HCT116 (cell line): ENCODE results near the gene ABRAXAS1. TPM values are rescaled to one million over a fixed set of nuclear protein-coding genes. Genes with fewer than 3 reads are reported as not detected.

ENCODE experiments used
- ATAC-seq: fragments of 200-7000 bp; cut with Tn5 transposase; 2 replicates; pipeline ENCODE4 v1.9.1; 2020; ENCODE audit warnings: mild to moderate bottlenecking, moderate library complexity
- Bru-seq: library from RNA; stranded (reverse); fragments of 400-500 nt; gene quantifications from one replicate; lab custom pipeline; 2021; lab: Mats Ljungman, UMichigan
- BruChase-seq, 2 experiments: library from RNA; stranded (reverse); fragments of 400-500 nt; gene quantifications; one replicate each; lab custom pipeline; 2021; lab: Mats Ljungman, UMichigan
- BruUV-seq: library from RNA; stranded (reverse); fragments of 400-500 nt; replicated peaks from 2 replicates; lab custom pipeline; 2021; lab: Mats Ljungman, UMichigan
- CTCF ChIA-PET: fragments of 300-600 bp; sonication (Branson Sonifier 250); formaldehyde crosslinking; loops from one replicate; lab custom pipeline; 2021; ENCODE audit warnings: antibody characterized with exemption; lab: Charles Lee
- POLR2A ChIA-PET: fragments of 300-600, 350-600 bp; sonication (Branson Sonifier 250); formaldehyde crosslinking; loops from one replicate; lab custom pipeline; 2021; ENCODE audit warnings: antibody characterized with exemption; lab: Charles Lee
- RAD21 ChIA-PET, 2 experiments: fragments of 300-600 bp; sonication (Branson Sonifier 250); formaldehyde crosslinking; loops; one replicate each; lab custom pipeline; 2023; ENCODE audit warnings: low total read pairs in 2 of 2; ENCODE audit not compliant: uncharacterized antibody in 2 of 2, unreplicated experiment in 2 of 2, low non-redundant PET in 1 of 2; lab: Charles Lee
- DNase-seq: peaks from one replicate; pipeline ENCODE4 v3.0.0-alpha.2; 2010; ENCODE audit warnings: low read depth, low spot score
- H2AFZ ChIP-seq: fragments of 200-600 bp; shearing (Covaris generic), sonication (generic); 2 replicates; pipeline ENCODE4 v1.6.1; 2017; ENCODE audit warnings: low read depth, mixed run types, mixed read lengths, antibody characterized with exemption, low read length; ENCODE audit not compliant: poor library complexity, severe bottlenecking
- H3K27ac ChIP-seq: 2 replicates; pipeline ENCODE4 v1.5.1; 2012; ENCODE audit warnings: low read depth, low read length
- H3K27me3 ChIP-seq: fragments of 200-600 bp; sonication (generic); 2 replicates; pipeline ENCODE4 v1.6.1; 2016; ENCODE audit warnings: mixed run types, low read length, mixed read lengths; ENCODE audit not compliant: insufficient read depth
- H3K36me3 ChIP-seq, 2 experiments: fragments of 200-500 bp in 1 of 2; fragments of 200-600 bp in 1 of 2; sonication (Bioruptor generic) in 1 of 2; sonication (generic) in 1 of 2; 2 replicates each; pipeline versions ENCODE4 v1.5.1 to v1.6.1; 2014 to 2016; ENCODE audit warnings: low read length in 2 of 2, inconsistent platforms in 1 of 2, mixed read lengths in 1 of 2, mixed run types in 1 of 2; ENCODE audit not compliant: insufficient read depth in 2 of 2, control insufficient read depth in 1 of 2
- H3K4me1 ChIP-seq, 2 experiments: fragments of 200-600 bp in 1 of 2; sonication (generic) in 1 of 2; 2 replicates each; pipeline versions ENCODE4 v1.5.1 to v1.6.1; 2012 to 2017; ENCODE audit warnings: low read length in 2 of 2, inconsistent platforms in 1 of 2, mild to moderate bottlenecking in 1 of 2, mixed read lengths in 1 of 2, mixed run types in 1 of 2, moderate library complexity in 1 of 2; ENCODE audit not compliant: insufficient read depth in 2 of 2, control insufficient read depth in 1 of 2
- H3K4me2 ChIP-seq: fragments of 200-600 bp; sonication (generic); 2 replicates; pipeline ENCODE4 v1.6.1; 2017; ENCODE audit warnings: mixed run types, low read length, mixed read lengths
- H3K4me3 ChIP-seq, 2 experiments: fragments of 200-600 bp in 1 of 2; sonication (generic) in 1 of 2; replicated peaks in 1 of 2; 2 replicates each; pipeline ENCODE4 v1.5.1; 2011 to 2016; ENCODE audit warnings: low read length in 2 of 2, control low read depth in 1 of 2, low read depth in 1 of 2, mild to moderate bottlenecking in 1 of 2, mixed read lengths in 1 of 2, mixed run types in 1 of 2
- H3K79me2 ChIP-seq: fragments of 200-600 bp; sonication (generic); 2 replicates; pipeline ENCODE4 v1.6.1; 2017; ENCODE audit warnings: mild to moderate bottlenecking, mixed run types, low read length, moderate library complexity, mixed read lengths; ENCODE audit not compliant: insufficient read depth
- H3K9ac ChIP-seq: fragments of 200-600 bp; sonication (generic); 2 replicates; pipeline ENCODE4 v1.6.1; 2016; ENCODE audit warnings: low read length, mixed read lengths
- H3K9me2 ChIP-seq: fragments of 200-600 bp; sonication (generic), shearing (Covaris generic); 2 replicates; pipeline ENCODE4 v1.6.1; 2017; ENCODE audit warnings: mixed run types, mild to moderate bottlenecking, moderate library complexity; ENCODE audit not compliant: insufficient read depth
- H3K9me3 ChIP-seq, 2 experiments: fragments of 200-500 bp in 1 of 2; fragments of 200-600 bp in 1 of 2; sonication (Bioruptor generic) in 1 of 2; sonication (generic) in 1 of 2; 2 replicates each; pipeline ENCODE4 v1.6.1; 2014 to 2017; ENCODE audit warnings: low read length in 2 of 2, mixed read lengths in 2 of 2, inconsistent platforms in 1 of 2, low read depth in 1 of 2, mild to moderate bottlenecking in 1 of 2, mixed run types in 1 of 2, moderate library complexity in 1 of 2; ENCODE audit not compliant: control insufficient read depth in 1 of 2, insufficient read depth in 1 of 2
- H4K20me1 ChIP-seq: fragments of 200-600 bp; sonication (generic), shearing (Covaris generic); 2 replicates; pipeline ENCODE4 v1.6.1; 2017; ENCODE audit warnings: mixed run types, mild to moderate bottlenecking, moderate library complexity; ENCODE audit not compliant: insufficient read depth
- CBX3 ChIP-seq: IDR thresholded peaks from 2 replicates; pipeline ENCODE4 v1.6.1; 2012; ENCODE audit warnings: low read depth
- EGR1 ChIP-seq: IDR thresholded peaks from 2 replicates; pipeline ENCODE4 v1.6.1; 2012; ENCODE audit warnings: low read depth
- ELF1 ChIP-seq: IDR thresholded peaks from 2 replicates; pipeline ENCODE4 v1.6.1; 2012; ENCODE audit warnings: low read depth, borderline replicate concordance
- MAX ChIP-seq: IDR thresholded peaks from 2 replicates; pipeline ENCODE4 v1.6.1; 2012
- POLR2A ChIP-seq: IDR thresholded peaks from 2 replicates; pipeline ENCODE4 v1.7.0; 2011; ENCODE audit warnings: borderline replicate concordance; ENCODE audit not compliant: insufficient read depth, insufficient read length; ENCODE audit errors: extremely low read depth
- POLR2AphosphoS5 ChIP-seq: IDR thresholded peaks from 2 replicates; pipeline ENCODE4 v1.6.1; 2011; ENCODE audit warnings: mild to moderate bottlenecking, low read depth, low read length, moderate library complexity
- RAD21 ChIP-seq: IDR thresholded peaks from 2 replicates; pipeline ENCODE4 v1.6.1; 2012; ENCODE audit warnings: low read depth, mild to moderate bottlenecking
- SIN3A ChIP-seq: IDR thresholded peaks from 2 replicates; pipeline ENCODE4 v1.6.1; 2012; ENCODE audit warnings: low read depth
- YY1 ChIP-seq: IDR thresholded peaks from 2 replicates; pipeline ENCODE4 v1.6.1; 2011; ENCODE audit warnings: low read length, low read depth, moderate library complexity, mild to moderate bottlenecking; ENCODE audit not compliant: insufficient replicate concordance; ENCODE audit errors: extremely low read depth
- ZFX ChIP-seq: fragments of 450-650 bp; IDR thresholded peaks from 2 replicates; pipeline ENCODE4 v1.6.1; 2017
- intact Hi-C: fragments of 100-400 bp; cut with micrococcal nuclease; formaldehyde crosslinking; loops from 2 replicates; pipeline ENCODE4 v1.10.0; 2022
- long read RNA-seq: library from polyadenylated mRNA; unstranded; transcript quantifications from one replicate; pipeline ENCODE4 v2.0.0, GENCODE V29; 2021; ENCODE audit not compliant: unreplicated experiment
- polyA plus RNA-seq: library from polyadenylated mRNA; unstranded; fragments of >200 nt; gene quantifications from 2 replicates; pipeline ENCODE4 v1.2.1, GENCODE V29; 2012; ENCODE audit warnings: missing spikeins
- total RNA-seq: library from RNA; stranded (reverse); gene quantifications from one replicate; pipeline ENCODE4 v1.2.1, GENCODE V29; 2021; ENCODE audit not compliant: unreplicated experiment
- TF ChIP-seq, protein P1 (sequence below): IDR thresholded peaks from 2 replicates; pipeline ENCODE4 v1.6.1; 2012
- TF ChIP-seq, protein P2 (sequence below): IDR thresholded peaks from 2 replicates; pipeline ENCODE4 v1.6.1; 2012; ENCODE audit warnings: low read depth

The ABRAXAS1 gene
- 23.3 TPM for total RNA-seq
- polyA plus RNA-seq = 5.3 and 6.6 TPM in 2 replicates
- percentile 65 among the genes with signal in this experiment for Bru-seq, nascent RNA
- percentile 66 among the genes with signal in this experiment for BruChase-seq, experiment 1, labeled RNA remaining after a 6-hour chase
- percentile 71 among the genes with signal in this experiment for BruChase-seq, experiment 2, labeled RNA remaining after a 2-hour chase
- long read RNA-seq, full-length matches to known transcripts = 27 of 52 reads
- long read RNA-seq, partial matches to known transcripts = 2 of 52 reads
- long read RNA-seq, other reads (novel, unspliced or antisense) = 23 of 52 reads

DNA sequence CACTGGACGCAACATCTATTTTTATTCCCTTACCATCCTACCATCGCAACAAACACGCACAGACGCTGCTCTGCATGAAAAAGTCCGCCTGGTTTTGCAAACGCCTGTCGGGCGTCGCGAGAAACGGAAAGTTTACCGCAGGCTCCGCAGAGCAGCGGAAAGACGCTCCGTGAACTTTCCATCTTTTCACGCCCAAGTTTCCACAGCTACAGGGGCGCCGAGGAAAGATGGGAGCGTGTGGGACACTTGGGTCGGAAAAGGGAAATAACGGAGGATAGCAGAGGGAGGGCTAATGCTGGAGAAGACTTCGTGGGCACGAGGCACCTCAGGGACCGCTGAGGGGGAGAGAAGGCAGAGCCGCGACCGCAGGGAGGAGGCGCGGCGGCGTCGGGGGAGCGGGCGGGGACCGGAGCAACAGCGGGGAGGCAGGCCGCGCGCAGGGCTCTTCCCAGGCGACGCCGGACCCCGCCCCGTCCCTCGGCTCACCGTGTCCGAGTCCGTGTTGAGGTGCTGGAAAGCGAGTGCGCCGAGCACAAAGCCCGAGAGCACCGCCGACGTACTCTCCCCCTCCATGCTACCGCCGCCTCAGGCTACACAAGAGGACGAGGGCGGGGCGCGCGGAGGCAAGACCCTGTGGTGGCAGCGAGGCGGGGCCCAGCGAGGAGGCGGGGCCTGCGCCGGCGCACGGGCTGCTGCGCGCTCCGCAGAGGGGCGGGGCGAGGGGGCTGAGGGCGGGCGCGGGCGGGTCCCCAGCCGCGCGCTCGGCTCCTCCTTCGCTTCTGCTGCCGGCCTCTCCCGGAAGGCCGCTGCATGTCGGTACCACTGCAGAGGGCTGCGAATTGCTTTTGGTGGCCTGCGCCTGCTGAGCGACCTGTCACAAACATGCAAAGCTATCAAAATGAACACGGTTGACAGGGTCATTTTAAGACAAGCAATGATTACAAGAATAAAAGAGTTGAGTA lies at the start of gene ABRAXAS1:
Gene ABRAXAS1, minus strand, starts transcription at position 601 of the 962 bp plus-strand sequence. Its CDS starts 28 bp downstream, at position 573.
- Histone ChIP-seq H2AFZ (peak within 1 kb of the TSS; percentile 41), H3K9ac (peak within 1 kb of the TSS; percentile 61), H4K20me1 (no peaks in the 10 kb centered on the region), H3K4me1 (peaks cover 7 to 16% of the 10 kb centered on the region in 2 experiments; a peak in 3 of 4 replicates), H3K4me2 (peak within 1 kb of the TSS; percentile 98), H3K27ac (peak within 1 kb of the TSS; percentile 65), H3K9me2 (no peaks in the 10 kb centered on the region)
- DNase-seq = peak; percentile 76
- BruUV-seq = no TSS peak
- ChIA-PET POLR2A (no interaction called here), CTCF (no interaction called here), RAD21 (no interaction called here)
- intact Hi-C loops = no loop called here
- TF ChIP-seq RAD21 = no peak
- TF ChIP-seq, protein P1, sequence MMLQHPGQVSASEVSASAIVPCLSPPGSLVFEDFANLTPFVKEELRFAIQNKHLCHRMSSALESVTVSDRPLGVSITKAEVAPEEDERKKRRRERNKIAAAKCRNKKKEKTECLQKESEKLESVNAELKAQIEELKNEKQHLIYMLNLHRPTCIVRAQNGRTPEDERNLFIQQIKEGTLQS = no peak
- no peak for TF ChIP-seq ELF1
- TF ChIP-seq SIN3A = peak; percentile 86
- peak; percentile 27 for TF ChIP-seq POLR2A
- TF ChIP-seq, protein P2, sequence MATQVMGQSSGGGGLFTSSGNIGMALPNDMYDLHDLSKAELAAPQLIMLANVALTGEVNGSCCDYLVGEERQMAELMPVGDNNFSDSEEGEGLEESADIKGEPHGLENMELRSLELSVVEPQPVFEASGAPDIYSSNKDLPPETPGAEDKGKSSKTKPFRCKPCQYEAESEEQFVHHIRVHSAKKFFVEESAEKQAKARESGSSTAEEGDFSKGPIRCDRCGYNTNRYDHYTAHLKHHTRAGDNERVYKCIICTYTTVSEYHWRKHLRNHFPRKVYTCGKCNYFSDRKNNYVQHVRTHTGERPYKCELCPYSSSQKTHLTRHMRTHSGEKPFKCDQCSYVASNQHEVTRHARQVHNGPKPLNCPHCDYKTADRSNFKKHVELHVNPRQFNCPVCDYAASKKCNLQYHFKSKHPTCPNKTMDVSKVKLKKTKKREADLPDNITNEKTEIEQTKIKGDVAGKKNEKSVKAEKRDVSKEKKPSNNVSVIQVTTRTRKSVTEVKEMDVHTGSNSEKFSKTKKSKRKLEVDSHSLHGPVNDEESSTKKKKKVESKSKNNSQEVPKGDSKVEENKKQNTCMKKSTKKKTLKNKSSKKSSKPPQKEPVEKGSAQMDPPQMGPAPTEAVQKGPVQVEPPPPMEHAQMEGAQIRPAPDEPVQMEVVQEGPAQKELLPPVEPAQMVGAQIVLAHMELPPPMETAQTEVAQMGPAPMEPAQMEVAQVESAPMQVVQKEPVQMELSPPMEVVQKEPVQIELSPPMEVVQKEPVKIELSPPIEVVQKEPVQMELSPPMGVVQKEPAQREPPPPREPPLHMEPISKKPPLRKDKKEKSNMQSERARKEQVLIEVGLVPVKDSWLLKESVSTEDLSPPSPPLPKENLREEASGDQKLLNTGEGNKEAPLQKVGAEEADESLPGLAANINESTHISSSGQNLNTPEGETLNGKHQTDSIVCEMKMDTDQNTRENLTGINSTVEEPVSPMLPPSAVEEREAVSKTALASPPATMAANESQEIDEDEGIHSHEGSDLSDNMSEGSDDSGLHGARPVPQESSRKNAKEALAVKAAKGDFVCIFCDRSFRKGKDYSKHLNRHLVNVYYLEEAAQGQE = no peak
- peak; percentile 96 for TF ChIP-seq POLR2AphosphoS5
- TF ChIP-seq ZFX = peak; percentile 38; the same call in 1 of the 2 replicates
- TF ChIP-seq YY1 = peak; percentile 7
- TF ChIP-seq MAX = peak; percentile 94
- TF ChIP-seq CBX3 = peak; percentile 73
- TF ChIP-seq EGR1 = 0 out of 2 replicates have a peak, but pooled peaks have one; percentile 24
- TF ChIP-seq, all 23 proteins: peak for 8
- Histone ChIP-seq H3K9me3 (no peaks in the 10 kb centered on the region), H3K27me3 (no peaks in the 10 kb centered on the region), H3K4me3 (peak within 1 kb of the TSS; percentile 71 to 80), H3K36me3 (no peaks in the 10 kb centered on the region), H3K79me2 (no peaks in the 10 kb centered on the region)
- ATAC-seq = peak; percentile 95
